Upper lobe of left lung (tissue), 6 donors: ENCODE measurements around the gene SLC6A16. TPM values are rescaled to one million over a fixed set of nuclear protein-coding genes. Genes with fewer than 3 reads are reported as not detected.
"Not testable (repeated sequence)": the region's sequence is repeated elsewhere in the genome, so short reads cannot be mapped to it uniquely, and the experiment has no call there.

Experiments used
- ATAC-seq, 2 donors: fragments of 200-7000 bp; cut with Tn5 transposase; one replicate each; pipeline ENCODE4 v1.9.1; 2022; ENCODE audit warnings: mild to moderate bottlenecking in 2 of 2, moderate library complexity in 2 of 2; ENCODE audit not compliant: low FRiP score in 2 of 2
- DNase-seq, 2 donors: peaks; one replicate each; pipeline ENCODE4 v3.0.0-alpha.2; 2019 to 2020
- H3K27ac ChIP-seq, 4 donors: fragments of 200-600 bp; sonication (generic); one replicate each; pipeline ENCODE4 v1.5.1; 2016 to 2019
- H3K27me3 ChIP-seq, 4 donors: fragments of 200-600 bp; sonication (generic); one replicate each; pipeline ENCODE4 v1.5.1; 2017 to 2019
- H3K36me3 ChIP-seq, 4 donors: fragments of 200-600 bp; sonication (generic); one replicate each; pipeline ENCODE4 v1.5.1; 2016 to 2019
- H3K4me1 ChIP-seq, 4 donors: fragments of 200-600 bp; sonication (generic); one replicate each; pipeline ENCODE4 v1.5.1; 2018 to 2019
- H3K4me3 ChIP-seq, 4 donors: fragments of 200-600 bp; sonication (generic); one replicate each; pipeline ENCODE4 v1.5.1; 2017 to 2019; ENCODE audit warnings: mild to moderate bottlenecking in 2 of 4, moderate library complexity in 1 of 4
- H3K9me3 ChIP-seq, 4 donors: fragments of 200-600 bp; sonication (generic); one replicate each; pipeline ENCODE4 v1.5.1; 2018 to 2019
- EP300 ChIP-seq, 4 donors: sonication (generic); formaldehyde crosslinking; IDR thresholded peaks; one replicate each; pipeline ENCODE4 v1.5.1; 2017; ENCODE audit warnings: antibody characterized with exemption in 4 of 4, control low read depth in 2 of 4
- POLR2A ChIP-seq, 4 donors: fragments of 450-650 bp; IDR thresholded peaks; one replicate each; pipeline ENCODE4 v1.5.1; 2016 to 2017; ENCODE audit warnings: antibody characterized with exemption in 4 of 4, mild to moderate bottlenecking in 2 of 4
- POLR2AphosphoS5 ChIP-seq, 2 donors: sonication (generic); formaldehyde crosslinking; IDR thresholded peaks; one replicate each; pipeline ENCODE4 v1.5.1; 2017; ENCODE audit warnings: antibody characterized with exemption in 2 of 2
- WGBS, 2 donors: methylation state at CpG; one replicate each; pipeline ENCODE4 v1.1.5; 2017 to 2018; 5-methylcytosine and 5-hydroxymethylcytosine counted together
- total RNA-seq, 6 donors: library from RNA; depleted of rRNA in 4 of 6; stranded (reverse); fragments of >200 nt in 4 of 6; gene quantifications; one replicate each; pipeline versions ENCODE4 v1.1.0 to v1.2.1, GENCODE V29; 2016 to 2021
- TF ChIP-seq, protein P1 (sequence below), 6 experiments: fragments of 450-650 bp in 4 of 6; fragments of 200-600 bp in 2 of 6; sonication (generic) in 2 of 6; IDR thresholded peaks; one replicate each; pipeline ENCODE4 v1.5.1; 2016 to 2019; ENCODE audit warnings: antibody characterized with exemption in 6 of 6
- donor health status: DM: no; HTN: no; CAD: no; lungs with moderate emphysema.
- donor health status: DM: no; HTN: yes; CAD: no; lungs with severe emphysema.

Gene SLC6A16
- total RNA-seq, 6 donors from 2014 or later, result 0.44 to 4.2 (median 2.0) TPM

DNA sequence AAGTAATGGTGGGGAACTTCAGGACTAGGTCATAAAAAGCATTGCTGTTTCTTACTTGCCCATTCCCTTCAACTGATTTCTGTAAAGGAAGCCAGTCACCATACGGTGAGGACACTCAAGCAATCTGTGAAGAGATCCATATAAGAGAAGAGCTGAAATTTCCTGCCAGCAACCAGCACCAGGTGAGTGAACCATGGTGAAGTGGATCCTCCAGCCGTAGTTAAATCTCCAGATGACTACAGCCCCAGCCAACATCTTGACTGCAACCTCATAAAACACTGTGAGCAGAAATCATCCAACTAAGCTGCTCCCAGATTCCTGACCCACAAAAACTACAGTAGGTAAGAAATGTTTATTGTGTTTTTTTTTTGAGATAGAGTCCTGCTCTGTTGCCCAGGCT, 3.8 kb upstream of the SLC6A16 start:
- peaks cover 0 to 11% (median 10%) of the 10 kb centered on the region in 4 donors for H3K36me3 ChIP-seq
- no peak for ATAC-seq
- no peak overlapping the region for H3K4me3 ChIP-seq
- no peak for TF ChIP-seq POLR2A (IDR thresholded peaks at IDR 0.05)
- TF ChIP-seq POLR2AphosphoS5 (IDR thresholded peaks at IDR 0.05), result no peak
- TF ChIP-seq, protein P1, sequence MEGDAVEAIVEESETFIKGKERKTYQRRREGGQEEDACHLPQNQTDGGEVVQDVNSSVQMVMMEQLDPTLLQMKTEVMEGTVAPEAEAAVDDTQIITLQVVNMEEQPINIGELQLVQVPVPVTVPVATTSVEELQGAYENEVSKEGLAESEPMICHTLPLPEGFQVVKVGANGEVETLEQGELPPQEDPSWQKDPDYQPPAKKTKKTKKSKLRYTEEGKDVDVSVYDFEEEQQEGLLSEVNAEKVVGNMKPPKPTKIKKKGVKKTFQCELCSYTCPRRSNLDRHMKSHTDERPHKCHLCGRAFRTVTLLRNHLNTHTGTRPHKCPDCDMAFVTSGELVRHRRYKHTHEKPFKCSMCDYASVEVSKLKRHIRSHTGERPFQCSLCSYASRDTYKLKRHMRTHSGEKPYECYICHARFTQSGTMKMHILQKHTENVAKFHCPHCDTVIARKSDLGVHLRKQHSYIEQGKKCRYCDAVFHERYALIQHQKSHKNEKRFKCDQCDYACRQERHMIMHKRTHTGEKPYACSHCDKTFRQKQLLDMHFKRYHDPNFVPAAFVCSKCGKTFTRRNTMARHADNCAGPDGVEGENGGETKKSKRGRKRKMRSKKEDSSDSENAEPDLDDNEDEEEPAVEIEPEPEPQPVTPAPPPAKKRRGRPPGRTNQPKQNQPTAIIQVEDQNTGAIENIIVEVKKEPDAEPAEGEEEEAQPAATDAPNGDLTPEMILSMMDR (IDR thresholded peaks at IDR 0.05), result no peak
- no peak for TF ChIP-seq EP300 (IDR thresholded peaks at IDR 0.05)
- H3K27ac ChIP-seq, result no peak overlapping the region
- DNase-seq, result no peak
- peaks cover 5 to 8% (median 6%) of the 10 kb centered on the region in 4 donors for H3K4me1 ChIP-seq
- 74 to 92% methylated on average over 2 of the region's 2 CpGs for WGBS, 2 donors
- no peaks in the 10 kb centered on the region for H3K9me3 ChIP-seq
- H3K27me3 ChIP-seq, result no peaks in the 10 kb centered on the region

- 55 to 57% methylated on average over 2 of the region's 2 CpGs for WGBS, 2 donors
- Histone ChIP-seq H3K27me3 (no peaks in the 10 kb centered on the region), H3K4me3 (no peak overlapping the region), H3K27ac (no peak overlapping the region), H3K36me3 (peaks cover 0 to 11% (median 10%) of the 10 kb centered on the region in 4 donors), H3K4me1 (peaks cover 0 to under 1% (median 0%) of the 10 kb centered on the region in 4 donors), H3K9me3 (no peaks in the 10 kb centered on the region)
- DNase-seq, result no peak
- peak in 1 of 2 donors; percentile 52 for ATAC-seq
- TF ChIP-seq POLR2A (IDR thresholded peaks at IDR 0.05), result no peak
- TF ChIP-seq, protein P1 (IDR thresholded peaks at IDR 0.05), result peak in 5 of 6 experiments; percentile 52 to 63 (median 55)
These were observed 3.0 kb upstream of the SLC6A16 start for GRCh38 chr19:49327878-49328544.

- Histone ChIP-seq H3K9me3 (no peaks in the 10 kb centered on the region), H3K27ac (no peak overlapping the region), H3K4me3 (no peak overlapping the region), H3K27me3 (no peaks in the 10 kb centered on the region), H3K36me3 (peaks cover 0 to 11% (median 7%) of the 10 kb centered on the region in 4 donors), H3K4me1 (no peaks in the 10 kb centered on the region)
- no peak for ATAC-seq
- no peak for DNase-seq
- 89 to 96% methylated on average over 3 of the region's 3 CpGs for WGBS, 2 donors
- TF ChIP-seq POLR2A (IDR thresholded peaks at IDR 0.05) (no peak), POLR2AphosphoS5 (IDR thresholded peaks at IDR 0.05) (no peak), EP300 (IDR thresholded peaks at IDR 0.05) (no peak)
- TF ChIP-seq, protein P1 (IDR thresholded peaks at IDR 0.05), result no peak
These were observed 1.2 kb upstream of the SLC6A16 start for GRCh38 chr19:49326165-49326704.

DNA sequence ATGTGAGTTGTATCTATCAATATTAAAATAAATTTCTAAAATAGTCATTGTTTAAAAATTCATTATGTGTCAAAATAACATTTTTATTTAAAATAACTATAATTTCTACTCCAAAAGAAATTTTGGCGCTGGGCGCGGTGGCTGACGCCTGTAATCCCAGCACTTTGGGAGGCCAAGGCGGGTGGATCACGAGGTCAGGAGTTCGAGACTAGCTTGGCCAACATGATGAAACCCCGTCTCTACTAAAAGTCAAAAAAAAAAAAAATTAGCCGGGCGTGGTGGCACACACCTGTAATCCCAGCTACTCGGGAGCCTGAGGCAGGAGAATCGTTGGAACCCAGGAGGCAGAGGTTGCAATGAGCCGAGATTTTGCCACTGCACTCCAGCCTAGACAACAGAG, 765 bp upstream of the SLC6A16 start:
- H3K4me3 ChIP-seq, ATAC-seq, H3K27me3 ChIP-seq, H3K27ac ChIP-seq, DNase-seq, H3K4me1 ChIP-seq, H3K9me3 ChIP-seq: not testable (repeated sequence)
- peaks cover 0 to 11% (median 4%) of the 10 kb centered on the region in 4 donors for H3K36me3 ChIP-seq
- WGBS, 2 donors, result 95% methylated on average over 13 of the region's 13 CpGs

GRCh38 chr19:49318296-49318695, 6.7 kb downstream of the SLC6A16 start:
- H3K27me3 ChIP-seq, result no peaks in the 10 kb centered on the region
- H3K36me3 ChIP-seq, result no peaks in the 10 kb centered on the region
- no peaks in the 10 kb centered on the region for H3K4me1 ChIP-seq
- no peak for ATAC-seq
- peaks cover 0 to 5% (median 2%) of the 10 kb centered on the region in 4 donors for H3K9me3 ChIP-seq
- H3K27ac ChIP-seq, result no peak overlapping the region
- DNase-seq, result no peak
- no peak overlapping the region for H3K4me3 ChIP-seq
- TF ChIP-seq, protein P1 (IDR thresholded peaks at IDR 0.05), result no peak
- no peak for TF ChIP-seq POLR2A (IDR thresholded peaks at IDR 0.05)
- TF ChIP-seq EP300 (IDR thresholded peaks at IDR 0.05), result no peak
- no peak for TF ChIP-seq POLR2AphosphoS5 (IDR thresholded peaks at IDR 0.05)
